GM12875 (cell line): ENCODE measurements around the gene DISP3.
A peak's percentile ranks its signal among the peaks of the same experiment; 100 is the strongest.

ENCODE experiments used
- H3K4me3 ChIP-seq: one replicate; pipeline ENCODE4 v1.5.1; 2011; ENCODE audit warnings: low read depth, low read length, control low read depth
- TF ChIP-seq, protein P1 (sequence below): IDR thresholded peaks from 2 replicates; pipeline ENCODE4 v1.5.1; 2011; ENCODE audit warnings: low read depth, mild to moderate bottlenecking, control low read depth, inconsistent platforms, low read length, moderate library complexity, borderline replicate concordance; ENCODE audit not compliant: insufficient read depth

DISP3 gene

DNA sequence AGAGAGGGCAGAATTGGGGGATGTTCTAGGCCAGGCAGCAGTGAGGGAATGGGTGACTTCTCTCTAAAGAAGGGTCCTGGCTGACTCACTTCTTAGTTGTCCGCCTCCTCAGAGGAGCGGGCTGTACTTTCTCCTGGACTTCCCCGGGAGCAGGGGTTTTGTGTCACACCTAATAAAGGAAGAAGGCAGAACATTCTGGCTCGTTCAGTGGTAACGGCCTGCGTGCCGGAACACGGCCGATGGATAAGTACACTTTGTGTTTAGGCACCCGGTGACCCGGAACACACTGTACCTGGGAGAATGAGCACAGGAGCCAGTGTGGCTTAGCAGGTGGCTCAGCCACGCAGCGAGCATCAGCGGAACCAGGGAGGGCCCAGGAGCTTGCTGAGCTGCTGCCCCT is 90.6 kb downstream of the DISP3 start:
- TF ChIP-seq, protein P1, sequence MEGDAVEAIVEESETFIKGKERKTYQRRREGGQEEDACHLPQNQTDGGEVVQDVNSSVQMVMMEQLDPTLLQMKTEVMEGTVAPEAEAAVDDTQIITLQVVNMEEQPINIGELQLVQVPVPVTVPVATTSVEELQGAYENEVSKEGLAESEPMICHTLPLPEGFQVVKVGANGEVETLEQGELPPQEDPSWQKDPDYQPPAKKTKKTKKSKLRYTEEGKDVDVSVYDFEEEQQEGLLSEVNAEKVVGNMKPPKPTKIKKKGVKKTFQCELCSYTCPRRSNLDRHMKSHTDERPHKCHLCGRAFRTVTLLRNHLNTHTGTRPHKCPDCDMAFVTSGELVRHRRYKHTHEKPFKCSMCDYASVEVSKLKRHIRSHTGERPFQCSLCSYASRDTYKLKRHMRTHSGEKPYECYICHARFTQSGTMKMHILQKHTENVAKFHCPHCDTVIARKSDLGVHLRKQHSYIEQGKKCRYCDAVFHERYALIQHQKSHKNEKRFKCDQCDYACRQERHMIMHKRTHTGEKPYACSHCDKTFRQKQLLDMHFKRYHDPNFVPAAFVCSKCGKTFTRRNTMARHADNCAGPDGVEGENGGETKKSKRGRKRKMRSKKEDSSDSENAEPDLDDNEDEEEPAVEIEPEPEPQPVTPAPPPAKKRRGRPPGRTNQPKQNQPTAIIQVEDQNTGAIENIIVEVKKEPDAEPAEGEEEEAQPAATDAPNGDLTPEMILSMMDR, result no peak
- no peak overlapping the region for H3K4me3 ChIP-seq

- TF ChIP-seq, protein P1, result no peak
- no peak overlapping the region for H3K4me3 ChIP-seq
These were observed 91.0 kb downstream of the DISP3 start for GRCh38 chr1:11569954-11570353.

DNA sequence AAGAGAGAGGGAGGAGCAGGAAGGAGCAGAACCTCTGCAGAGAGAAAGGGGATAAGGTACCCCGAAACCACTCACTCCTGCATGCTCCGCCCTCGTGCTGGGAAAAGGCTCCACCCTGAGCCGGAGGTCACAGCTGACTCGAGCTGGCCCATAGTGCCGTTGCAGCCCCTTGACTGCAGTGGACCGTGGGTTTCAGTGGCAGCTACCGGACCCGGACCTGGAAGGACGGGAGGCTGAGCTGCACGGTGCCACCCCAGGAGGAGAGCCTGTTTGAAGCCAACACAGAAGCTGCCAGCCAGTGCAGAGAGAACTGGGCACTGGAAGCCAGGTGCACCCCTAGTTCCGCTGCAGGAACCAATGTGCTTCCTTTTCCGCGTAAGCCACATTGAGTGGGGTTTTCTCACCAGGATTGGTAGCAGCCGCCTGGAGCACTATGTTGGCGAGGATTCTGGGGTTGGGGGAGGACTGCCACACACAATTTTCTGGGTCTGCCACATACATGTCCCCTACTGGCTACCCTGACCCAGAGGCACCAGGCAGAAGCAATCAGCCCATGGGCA is 91.9 kb downstream of the DISP3 start:
- TF ChIP-seq, protein P1, result no peak

DNA sequence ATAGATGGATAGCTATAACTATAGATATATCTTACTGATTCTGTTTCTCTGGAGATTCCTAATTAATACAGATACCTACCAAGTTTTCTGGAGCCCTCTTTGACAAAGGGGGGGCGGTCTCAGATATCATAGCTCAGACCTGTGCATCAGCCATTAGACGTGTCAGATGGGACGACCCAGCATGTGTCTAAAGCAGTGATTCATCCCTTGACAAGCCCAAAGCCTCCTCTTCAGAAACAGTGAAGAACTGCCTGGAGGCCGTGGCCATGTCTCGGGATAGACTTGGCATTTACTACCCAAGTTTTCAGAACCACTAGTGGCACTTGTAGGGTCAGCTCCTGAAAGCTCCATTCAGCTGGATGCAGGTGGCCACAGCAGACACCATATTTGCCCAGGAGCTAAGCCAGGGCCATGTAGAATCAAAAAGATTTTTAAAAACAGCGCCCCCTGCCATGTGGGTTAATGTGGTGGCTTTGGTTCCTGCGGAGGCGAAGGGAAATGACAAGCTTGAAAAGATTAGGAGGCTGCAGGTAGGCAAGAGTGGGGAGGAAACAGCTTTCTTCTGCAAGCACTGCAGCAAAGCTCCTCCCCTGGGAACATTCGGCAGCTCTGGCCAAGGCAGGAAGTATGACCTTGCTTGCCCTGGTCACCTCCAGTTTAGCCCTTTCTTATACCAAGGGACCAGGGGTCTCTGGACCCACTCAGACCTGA is 93.1 kb downstream of the DISP3 start:
- TF ChIP-seq, protein P1, result 0 out of 2 replicates have a peak, but pooled peaks have one; percentile 10
- H3K4me3 ChIP-seq, result no peak overlapping the region

More for the DNA sequence above, 91.9 kb downstream of the DISP3 start:
- no peak overlapping the region for H3K4me3 ChIP-seq

GRCh38 chr1:11573116-11573692 is 94.2 kb downstream of the DISP3 start:
- TF ChIP-seq, protein P1, result no peak

DNA sequence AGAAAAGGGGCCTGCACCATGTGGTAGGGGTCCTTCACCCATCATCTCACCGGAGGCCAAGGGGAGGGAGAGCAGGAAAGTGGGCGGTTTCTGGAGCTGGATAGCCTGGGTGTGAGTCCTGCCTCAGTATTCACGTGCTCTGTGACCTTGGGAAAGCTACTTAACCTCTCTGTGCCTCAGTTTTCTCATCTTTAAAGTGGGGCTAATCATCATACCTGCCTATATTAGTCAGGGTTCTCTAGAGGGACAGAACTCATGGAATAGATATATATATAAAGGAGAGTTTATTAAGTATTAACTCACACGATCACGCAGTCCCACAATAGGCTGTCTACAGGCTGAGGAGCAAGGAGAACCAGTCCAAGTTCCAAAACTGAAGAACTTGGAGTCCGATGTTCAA is 96.6 kb downstream of the DISP3 start:
- H3K4me3 ChIP-seq, result no peak overlapping the region
- TF ChIP-seq, protein P1, result no peak

More at GRCh38 chr1:11573116-11573692, 94.2 kb downstream of the DISP3 start:
- H3K4me3 ChIP-seq, result no peak overlapping the region
